ENCODE results near the gene NLK.

- TF ChIP-seq CTCF (IDR thresholded peaks at IDR 0.05 in 2 of 3, conservative IDR thresholded peaks at IDR 0.05 in 1 of 3; ENCODE audit: control insufficient read depth in 2 of 3, extremely low read depth in 1 of 3, insufficient read depth in 1 of 3, low read depth in 3 of 3, low read length in 3 of 3): no peak
- TF ChIP-seq, protein P1, sequence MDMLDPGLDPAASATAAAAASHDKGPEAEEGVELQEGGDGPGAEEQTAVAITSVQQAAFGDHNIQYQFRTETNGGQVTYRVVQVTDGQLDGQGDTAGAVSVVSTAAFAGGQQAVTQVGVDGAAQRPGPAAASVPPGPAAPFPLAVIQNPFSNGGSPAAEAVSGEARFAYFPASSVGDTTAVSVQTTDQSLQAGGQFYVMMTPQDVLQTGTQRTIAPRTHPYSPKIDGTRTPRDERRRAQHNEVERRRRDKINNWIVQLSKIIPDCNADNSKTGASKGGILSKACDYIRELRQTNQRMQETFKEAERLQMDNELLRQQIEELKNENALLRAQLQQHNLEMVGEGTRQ (IDR thresholded peaks at IDR 0.05; ENCODE audit: borderline replicate concordance, low read depth, low read length): no peak
- TF ChIP-seq BRCA1 (IDR thresholded peaks at IDR 0.05; ENCODE audit: low read depth, low read length): no peak
- TF ChIP-seq CBX3 (IDR thresholded peaks at IDR 0.05; ENCODE audit: borderline replicate concordance, low read depth): no peak
- no peak for TF ChIP-seq TARDBP (IDR thresholded peaks at IDR 0.05; ENCODE audit: borderline replicate concordance)
- TF ChIP-seq MYC (IDR thresholded peaks at IDR 0.05; ENCODE audit: insufficient read depth, insufficient read length, insufficient replicate concordance, low read length, severe bottlenecking): no peak
- TF ChIP-seq, protein P2, sequence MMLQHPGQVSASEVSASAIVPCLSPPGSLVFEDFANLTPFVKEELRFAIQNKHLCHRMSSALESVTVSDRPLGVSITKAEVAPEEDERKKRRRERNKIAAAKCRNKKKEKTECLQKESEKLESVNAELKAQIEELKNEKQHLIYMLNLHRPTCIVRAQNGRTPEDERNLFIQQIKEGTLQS (IDR thresholded peaks at IDR 0.05; ENCODE audit: borderline replicate concordance, extremely low read depth, low read depth, low read length): no peak
- TF ChIP-seq SREBF1 (IDR thresholded peaks at IDR 0.05; ENCODE audit: low read length): no peak
- TF ChIP-seq, protein P3, sequence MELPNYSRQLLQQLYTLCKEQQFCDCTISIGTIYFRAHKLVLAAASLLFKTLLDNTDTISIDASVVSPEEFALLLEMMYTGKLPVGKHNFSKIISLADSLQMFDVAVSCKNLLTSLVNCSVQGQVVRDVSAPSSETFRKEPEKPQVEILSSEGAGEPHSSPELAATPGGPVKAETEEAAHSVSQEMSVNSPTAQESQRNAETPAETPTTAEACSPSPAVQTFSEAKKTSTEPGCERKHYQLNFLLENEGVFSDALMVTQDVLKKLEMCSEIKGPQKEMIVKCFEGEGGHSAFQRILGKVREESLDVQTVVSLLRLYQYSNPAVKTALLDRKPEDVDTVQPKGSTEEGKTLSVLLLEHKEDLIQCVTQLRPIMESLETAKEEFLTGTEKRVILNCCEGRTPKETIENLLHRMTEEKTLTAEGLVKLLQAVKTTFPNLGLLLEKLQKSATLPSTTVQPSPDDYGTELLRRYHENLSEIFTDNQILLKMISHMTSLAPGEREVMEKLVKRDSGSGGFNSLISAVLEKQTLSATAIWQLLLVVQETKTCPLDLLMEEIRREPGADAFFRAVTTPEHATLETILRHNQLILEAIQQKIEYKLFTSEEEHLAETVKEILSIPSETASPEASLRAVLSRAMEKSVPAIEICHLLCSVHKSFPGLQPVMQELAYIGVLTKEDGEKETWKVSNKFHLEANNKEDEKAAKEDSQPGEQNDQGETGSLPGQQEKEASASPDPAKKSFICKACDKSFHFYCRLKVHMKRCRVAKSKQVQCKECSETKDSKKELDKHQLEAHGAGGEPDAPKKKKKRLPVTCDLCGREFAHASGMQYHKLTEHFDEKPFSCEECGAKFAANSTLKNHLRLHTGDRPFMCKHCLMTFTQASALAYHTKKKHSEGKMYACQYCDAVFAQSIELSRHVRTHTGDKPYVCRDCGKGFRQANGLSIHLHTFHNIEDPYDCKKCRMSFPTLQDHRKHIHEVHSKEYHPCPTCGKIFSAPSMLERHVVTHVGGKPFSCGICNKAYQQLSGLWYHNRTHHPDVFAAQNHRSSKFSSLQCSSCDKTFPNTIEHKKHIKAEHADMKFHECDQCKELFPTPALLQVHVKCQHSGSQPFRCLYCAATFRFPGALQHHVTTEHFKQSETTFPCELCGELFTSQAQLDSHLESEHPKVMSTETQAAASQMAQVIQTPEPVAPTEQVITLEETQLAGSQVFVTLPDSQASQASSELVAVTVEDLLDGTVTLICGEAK (IDR thresholded peaks at IDR 0.05; ENCODE audit: borderline replicate concordance): no peak
- no peak for TF ChIP-seq STAT1 (conservative IDR thresholded peaks at IDR 0.05)
- TF ChIP-seq EP300 (IDR thresholded peaks at IDR 0.05; ENCODE audit: borderline replicate concordance in 1 of 2, control insufficient read depth in 1 of 2, low read depth in 2 of 2, low read length in 2 of 2): no peak
- TF ChIP-seq SIN3A (IDR thresholded peaks at IDR 0.05; ENCODE audit: low read depth, low read length): no peak
- TF ChIP-seq EZH2 (IDR thresholded peaks at IDR 0.05; ENCODE audit: borderline replicate concordance, control insufficient read depth, low read depth, low read length): no peak
- no peak for TF ChIP-seq GABPA (IDR thresholded peaks at IDR 0.05; ENCODE audit: low read depth)
These were observed 116.5 kb downstream of the NLK start for GRCh38 chr17:28159004-28159403.

All from GM12878 (cell line).